Smooth muscle cell of the coronary artery (primary cell): ENCODE data around the gene HNMT. TPM values are rescaled to one million over a fixed set of nuclear protein-coding genes. Genes with fewer than 3 reads are reported as not detected.

Experiments
- total RNA-seq: library from RNA; depleted of rRNA; stranded (reverse); fragments of >200 nt; gene quantifications from 2 replicates; pipeline ENCODE4 v1.2.3, GENCODE V29; 2014; ENCODE audit warnings: low replicate concordance

Gene HNMT
- 16.8 and 40.2 TPM in 2 replicates for total RNA-seq

DNA sequence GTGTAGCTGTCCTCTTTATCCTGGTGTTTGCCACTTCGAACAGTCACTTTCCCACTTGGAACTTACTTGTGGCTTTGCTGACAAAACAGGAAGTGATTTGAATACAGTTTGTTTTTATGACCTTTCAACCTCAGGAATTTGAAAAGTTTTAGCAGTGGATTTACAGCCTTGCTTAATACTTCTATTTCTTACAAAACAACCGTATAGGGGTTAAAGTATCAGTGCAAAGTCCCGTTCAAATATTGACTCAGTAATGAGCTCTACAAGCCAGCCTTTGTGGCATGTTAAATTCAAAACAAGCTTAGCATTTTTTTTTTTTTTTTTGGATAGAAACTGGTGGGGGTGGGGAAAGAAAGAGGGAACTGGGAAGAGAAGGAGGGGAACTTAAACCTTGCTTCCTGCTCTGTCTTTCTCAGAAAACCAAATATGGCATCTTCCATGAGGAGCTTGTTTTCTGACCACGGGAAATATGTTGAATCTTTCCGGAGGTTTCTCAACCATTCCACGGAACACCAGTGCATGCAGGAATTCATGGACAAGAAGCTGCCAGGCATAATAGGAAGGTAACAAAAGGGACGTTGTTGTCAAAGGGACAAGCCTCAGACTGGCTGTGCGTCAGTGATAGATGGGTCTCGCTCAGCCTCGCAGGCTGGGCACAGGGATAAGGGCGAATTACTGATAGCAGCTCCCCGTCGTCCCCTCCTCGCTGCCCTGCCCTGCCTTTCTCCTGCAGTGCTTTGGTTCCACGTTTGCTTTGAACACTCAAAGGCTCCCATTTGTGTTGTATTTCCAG lies at the start of gene HNMT:
Gene HNMT, plus strand, starts transcription at position 408 of the 793 bp plus-strand sequence. Its CDS starts 19 bp downstream, at position 427.

